Mesendoderm (in vitro differentiated cells): ENCODE data around the gene DNAJC3. TPM values are rescaled to one million over a fixed set of nuclear protein-coding genes. Genes with fewer than 3 reads are reported as not detected.

Experiments used
- DNase-seq: peaks from one replicate; pipeline ENCODE4 v3.0.0; 2013
- H2AK5ac ChIP-seq: 2 replicates; pipeline ENCODE4 v1.6.1; 2013; ENCODE audit warnings: low read length, inconsistent platforms
- H2BK120ac ChIP-seq: 2 replicates; pipeline ENCODE4 v1.6.1; 2013; ENCODE audit warnings: low read depth, mild to moderate bottlenecking, low read length, moderate library complexity, mixed read lengths
- H2BK15ac ChIP-seq: replicated peaks from 2 replicates; pipeline ENCODE4 v1.6.1; 2013; ENCODE audit warnings: low read depth, mild to moderate bottlenecking, moderate library complexity
- H2BK5ac ChIP-seq: 2 replicates; pipeline ENCODE4 v1.6.1; 2013; ENCODE audit warnings: low read length, inconsistent platforms
- H3K18ac ChIP-seq: 2 replicates; pipeline ENCODE4 v1.6.1; 2013; ENCODE audit warnings: mild to moderate bottlenecking, low read length, mixed read lengths
- H3K23ac ChIP-seq: one replicate; pipeline ENCODE4 v1.6.1; 2013; ENCODE audit warnings: low read length
- H3K27ac ChIP-seq: 2 replicates; pipeline ENCODE4 v1.5.1; 2013; ENCODE audit warnings: low read depth, mild to moderate bottlenecking, inconsistent platforms, low read length, moderate library complexity
- H3K27me3 ChIP-seq: 2 replicates; pipeline ENCODE4 v1.6.1; 2013; ENCODE audit warnings: low read length, control low read depth, mild to moderate bottlenecking, inconsistent platforms; ENCODE audit not compliant: insufficient read depth, poor library complexity
- H3K36me3 ChIP-seq: 2 replicates; pipeline ENCODE4 v1.6.1; 2013; ENCODE audit warnings: low read length, inconsistent platforms; ENCODE audit not compliant: control insufficient read depth, insufficient read depth
- H3K4ac ChIP-seq: one replicate; pipeline ENCODE4 v1.6.1; 2013; ENCODE audit warnings: low read depth, mild to moderate bottlenecking, low read length, moderate library complexity
- H3K4me1 ChIP-seq: 2 replicates; pipeline ENCODE4 v1.6.1; 2013; ENCODE audit warnings: low read depth, low read length, inconsistent platforms; ENCODE audit not compliant: control insufficient read depth
- H3K4me2 ChIP-seq: 2 replicates; pipeline ENCODE4 v1.6.1; 2013; ENCODE audit warnings: low read length
- H3K4me3 ChIP-seq: 2 replicates; pipeline ENCODE4 v1.5.1; 2013; ENCODE audit warnings: mild to moderate bottlenecking, low read length
- H3K56ac ChIP-seq: one replicate; pipeline ENCODE4 v1.6.1; 2013; ENCODE audit warnings: low read length
- H3K79me1 ChIP-seq: 2 replicates; pipeline ENCODE4 v1.6.1; 2013; ENCODE audit warnings: low read length, inconsistent platforms
- H3K79me2 ChIP-seq: 2 replicates; pipeline ENCODE4 v1.6.1; 2013; ENCODE audit warnings: mild to moderate bottlenecking, low read length; ENCODE audit not compliant: control insufficient read depth, insufficient read depth
- H3K9ac ChIP-seq: 2 replicates; pipeline ENCODE4 v1.6.1; 2013; ENCODE audit warnings: low read length, inconsistent platforms
- H4K5ac ChIP-seq: one replicate; pipeline ENCODE4 v1.6.1; 2013; ENCODE audit warnings: low read length
- H4K8ac ChIP-seq: one replicate; pipeline ENCODE4 v1.6.1; 2013; ENCODE audit warnings: low read depth, mild to moderate bottlenecking, control low read depth, low read length, moderate library complexity
- WGBS: extraction: QIAGEN DNeasy Blood & Tissue Kit; methylation state at CpG from one replicate; pipeline ENCODE4 v1.1.7; 2013; ENCODE audit warnings: low lambda C conversion rate, missing lambda C conversion rate; ENCODE audit not compliant: insufficient coverage; ENCODE audit errors: extremely low coverage; 5-methylcytosine and 5-hydroxymethylcytosine counted together
- polyA plus RNA-seq, 2 experiments: library from polyadenylated mRNA; stranded (reverse); fragments of 200-250 nt; gene quantifications; one replicate each; pipeline ENCODE4 v1.2.3, GENCODE V29; 2013

The DNAJC3 gene, protein sequence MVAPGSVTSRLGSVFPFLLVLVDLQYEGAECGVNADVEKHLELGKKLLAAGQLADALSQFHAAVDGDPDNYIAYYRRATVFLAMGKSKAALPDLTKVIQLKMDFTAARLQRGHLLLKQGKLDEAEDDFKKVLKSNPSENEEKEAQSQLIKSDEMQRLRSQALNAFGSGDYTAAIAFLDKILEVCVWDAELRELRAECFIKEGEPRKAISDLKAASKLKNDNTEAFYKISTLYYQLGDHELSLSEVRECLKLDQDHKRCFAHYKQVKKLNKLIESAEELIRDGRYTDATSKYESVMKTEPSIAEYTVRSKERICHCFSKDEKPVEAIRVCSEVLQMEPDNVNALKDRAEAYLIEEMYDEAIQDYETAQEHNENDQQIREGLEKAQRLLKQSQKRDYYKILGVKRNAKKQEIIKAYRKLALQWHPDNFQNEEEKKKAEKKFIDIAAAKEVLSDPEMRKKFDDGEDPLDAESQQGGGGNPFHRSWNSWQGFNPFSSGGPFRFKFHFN
- 21.2 TPM for polyA plus RNA-seq (2013, experiment 1 of 2)
- 20.8 TPM for polyA plus RNA-seq (2013, experiment 2 of 2)

DNA sequence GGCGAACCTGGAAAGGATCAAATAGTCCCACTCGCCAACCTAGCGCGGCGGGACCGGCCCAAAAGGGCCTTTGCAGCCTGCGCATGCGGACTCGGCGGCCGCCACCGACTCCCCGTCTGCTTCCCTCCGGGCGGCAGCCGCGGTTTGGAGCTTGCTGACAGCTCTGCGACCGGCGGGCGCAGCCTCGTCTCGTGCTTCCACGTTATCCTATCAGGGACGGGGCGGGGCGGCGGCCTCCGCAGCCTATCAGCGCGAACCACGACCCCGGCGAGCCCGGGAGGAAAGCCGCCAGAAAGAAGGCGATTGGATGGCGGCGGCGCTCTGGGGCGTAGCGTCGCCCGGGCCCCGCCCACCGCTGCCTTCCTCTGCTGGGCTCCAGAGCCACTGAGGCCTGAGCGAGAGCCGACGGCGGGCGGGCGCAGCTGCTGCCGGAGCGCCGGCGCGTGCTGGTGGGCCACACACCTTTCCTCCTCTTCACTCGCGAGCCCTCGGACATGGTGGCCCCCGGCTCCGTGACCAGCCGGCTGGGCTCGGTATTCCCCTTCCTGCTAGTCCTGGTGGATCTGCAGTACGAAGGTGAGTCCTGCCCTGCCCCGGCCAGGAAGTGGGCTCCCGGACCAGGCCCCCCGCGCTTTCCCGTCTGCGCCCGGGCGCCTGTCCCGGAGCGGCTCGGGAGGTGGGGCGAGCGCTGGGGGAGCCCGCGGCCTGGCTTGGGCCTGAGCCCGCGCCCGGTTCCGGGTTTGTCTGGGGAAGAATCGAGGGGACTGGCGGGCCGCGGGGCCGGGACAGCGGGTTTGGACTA, at the start of gene DNAJC3:
DNAJC3 (plus strand) TSS at position 378 of the 802 bp plus-strand sequence; CDS start at position 495, 117 bp downstream.
- H2BK5ac ChIP-seq = peak within 1 kb of the TSS; percentile 89
- H3K36me3 ChIP-seq = no peaks in the 10 kb centered on the region
- peak; percentile 99 for DNase-seq
- no CpG with 5 or more reads among the region's 90 CpGs for WGBS
- H3K4me3 ChIP-seq = peak within 1 kb of the TSS; percentile 85
- H2BK120ac ChIP-seq = no peak within 1 kb of the TSS
- H4K8ac ChIP-seq = no peak within 1 kb of the TSS
- peak within 1 kb of the TSS; percentile 95 for H3K9ac ChIP-seq
- H3K4me2 ChIP-seq = peak within 1 kb of the TSS; percentile 68
- peak within 1 kb of the TSS; percentile 99 for H3K56ac ChIP-seq
- peak within 1 kb of the TSS; percentile 71 for H3K27ac ChIP-seq
- peak within 1 kb of the TSS; percentile 76 for H3K18ac ChIP-seq
- peak within 1 kb of the TSS; percentile 90 for H3K23ac ChIP-seq
- peaks cover 3% of the 10 kb centered on the region for H3K4me1 ChIP-seq
- no peak within 1 kb of the TSS for H3K4ac ChIP-seq
- H3K79me1 ChIP-seq = peaks cover 4% of the 10 kb centered on the region
- H3K27me3 ChIP-seq = no peaks in the 10 kb centered on the region
- H2BK15ac ChIP-seq = no peak within 1 kb of the TSS
- no peak within 1 kb of the TSS for H4K5ac ChIP-seq
- H2AK5ac ChIP-seq = no peak within 1 kb of the TSS
- H3K79me2 ChIP-seq = peaks cover 13% of the 10 kb centered on the region

DNA sequence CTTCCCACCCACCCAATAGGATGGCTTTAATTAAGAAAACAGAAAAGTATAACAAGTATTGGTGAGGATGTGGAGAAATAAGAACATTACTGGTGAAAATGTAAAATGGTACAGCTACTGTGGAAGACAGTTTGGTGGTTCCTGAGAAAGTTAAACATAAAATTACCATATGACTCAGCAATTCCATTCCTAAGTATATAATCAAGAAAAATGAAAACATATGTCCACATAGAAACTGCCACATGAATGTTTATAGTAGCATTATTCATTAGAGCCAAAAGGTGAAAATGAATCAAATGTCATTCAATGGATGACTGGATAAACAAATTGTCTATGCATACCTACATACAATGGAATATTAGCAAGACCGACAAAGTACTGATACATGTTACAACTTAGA, 49.3 kb upstream of the DNAJC3 start:
- Histone ChIP-seq H3K18ac (no peak overlapping the region), H3K4me3 (no peak overlapping the region), H2BK120ac (no peak overlapping the region), H3K4me2 (no peak overlapping the region), H2BK15ac (no peak overlapping the region), H3K56ac (no peak overlapping the region), H3K23ac (no peak overlapping the region), H3K79me2 (no peaks in the 10 kb centered on the region), H3K9ac (no peak overlapping the region), H3K27me3 (no peaks in the 10 kb centered on the region), H3K36me3 (peaks cover 1% of the 10 kb centered on the region), H3K79me1 (no peaks in the 10 kb centered on the region), H3K4me1 (no peaks in the 10 kb centered on the region), H2BK5ac (no peak overlapping the region), H3K27ac (no peak overlapping the region), H4K5ac (no peak overlapping the region), H2AK5ac (no peak overlapping the region), H4K8ac (no peak overlapping the region), H3K4ac (no peak overlapping the region)
- no CpG with 5 or more reads among the region's 1 CpG for WGBS
- no peak for DNase-seq

DNA sequence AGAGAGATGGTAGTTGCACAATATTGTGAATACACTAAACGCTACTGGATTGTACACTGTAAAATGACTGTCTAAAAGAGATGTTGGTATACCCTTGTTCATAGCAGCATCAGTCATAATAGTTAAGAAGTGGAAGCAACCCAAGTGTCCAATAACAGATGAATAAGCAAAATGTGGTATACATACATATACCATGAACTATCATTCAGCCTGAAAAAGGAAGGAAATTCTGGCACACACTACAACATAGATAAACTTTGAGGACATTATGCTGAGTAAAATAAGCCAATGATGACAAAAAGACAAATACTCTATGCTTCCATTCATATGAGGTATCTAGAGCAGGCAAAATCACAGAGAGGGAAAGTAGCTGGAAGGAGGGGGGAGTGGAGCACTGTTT, 48.5 kb upstream of the DNAJC3 start:
- Histone ChIP-seq H3K56ac (no peak overlapping the region), H2BK5ac (no peak overlapping the region), H4K8ac (no peak overlapping the region), H3K79me1 (no peaks in the 10 kb centered on the region), H2BK120ac (no peak overlapping the region), H3K27me3 (no peaks in the 10 kb centered on the region), H3K18ac (no peak overlapping the region), H3K4me3 (no peak overlapping the region), H2BK15ac (no peak overlapping the region), H3K4ac (no peak overlapping the region), H3K27ac (no peak overlapping the region), H4K5ac (no peak overlapping the region), H3K4me2 (no peak overlapping the region), H3K36me3 (peaks cover 1% of the 10 kb centered on the region), H2AK5ac (no peak overlapping the region), H3K9ac (no peak overlapping the region), H3K23ac (no peak overlapping the region), H3K4me1 (no peaks in the 10 kb centered on the region), H3K79me2 (no peaks in the 10 kb centered on the region)
- no peak for DNase-seq
- no CpG with 5 or more reads among the region's 1 CpG for WGBS

DNA sequence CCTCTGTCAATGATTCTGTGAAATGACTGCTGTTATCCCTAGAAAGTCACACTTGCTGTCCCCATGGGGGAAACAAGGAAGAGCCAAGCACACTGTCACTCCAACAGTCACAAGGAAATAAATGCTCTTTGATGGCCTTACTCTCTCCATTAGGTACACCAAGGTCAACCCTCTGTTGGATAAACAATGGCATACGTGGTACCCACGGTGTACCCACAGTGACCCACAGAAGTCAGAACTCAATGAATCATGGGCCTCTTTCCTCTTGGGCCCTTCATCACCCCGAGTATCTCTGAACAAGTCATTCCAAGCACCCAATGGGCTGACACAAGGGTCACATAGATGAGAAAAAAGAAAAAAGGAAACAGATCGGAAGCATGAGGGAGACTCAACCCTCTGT, 47.9 kb upstream of the DNAJC3 start:
- no peak overlapping the region for H3K27ac ChIP-seq
- no peak overlapping the region for H3K9ac ChIP-seq
- H3K4me3 ChIP-seq = no peak overlapping the region
- no peak overlapping the region for H3K56ac ChIP-seq
- no peak overlapping the region for H2BK15ac ChIP-seq
- no peaks in the 10 kb centered on the region for H3K79me1 ChIP-seq
- no peak for DNase-seq
- H4K8ac ChIP-seq = no peak overlapping the region
- H2AK5ac ChIP-seq = no peak overlapping the region
- peaks cover 3% of the 10 kb centered on the region for H3K36me3 ChIP-seq
- no peaks in the 10 kb centered on the region for H3K4me1 ChIP-seq
- no peak overlapping the region for H2BK120ac ChIP-seq
- H3K27me3 ChIP-seq = no peaks in the 10 kb centered on the region
- no peak overlapping the region for H4K5ac ChIP-seq
- no peak overlapping the region for H2BK5ac ChIP-seq
- no peak overlapping the region for H3K18ac ChIP-seq
- no peak overlapping the region for H3K4ac ChIP-seq
- no peak overlapping the region for H3K4me2 ChIP-seq
- H3K79me2 ChIP-seq = no peaks in the 10 kb centered on the region
- no peak overlapping the region for H3K23ac ChIP-seq
- no CpG with 5 or more reads among the region's 4 CpGs for WGBS

DNA sequence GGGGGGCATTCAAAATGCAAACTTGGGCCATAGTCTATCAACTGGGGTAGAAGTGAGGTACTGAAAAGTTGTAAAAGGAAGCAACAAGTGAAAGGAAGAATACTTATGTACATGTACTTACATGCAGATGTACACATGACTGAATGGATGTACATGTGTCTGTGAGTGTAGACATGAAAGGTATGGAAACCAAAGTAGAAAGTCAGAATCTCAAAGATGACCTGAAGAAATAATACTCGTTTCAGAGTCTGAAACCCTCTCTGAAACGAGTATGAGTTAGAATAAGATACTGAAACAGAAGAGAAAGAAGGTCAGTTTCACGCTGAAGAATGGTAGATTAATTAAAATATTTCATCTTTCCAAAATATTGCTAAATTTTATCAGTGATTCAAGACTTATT, 46.3 kb upstream of the DNAJC3 start:
- Histone ChIP-seq H2BK15ac (no peak overlapping the region), H3K27me3 (no peaks in the 10 kb centered on the region), H3K4me2 (no peak overlapping the region), H3K27ac (no peak overlapping the region), H3K4me3 (no peak overlapping the region), H3K4me1 (no peaks in the 10 kb centered on the region), H2AK5ac (no peak overlapping the region), H2BK120ac (no peak overlapping the region), H3K9ac (no peak overlapping the region), H3K79me2 (no peaks in the 10 kb centered on the region), H3K36me3 (peaks cover 3% of the 10 kb centered on the region), H3K23ac (no peak overlapping the region), H2BK5ac (no peak overlapping the region), H3K79me1 (no peaks in the 10 kb centered on the region), H4K5ac (no peak overlapping the region), H4K8ac (no peak overlapping the region), H3K18ac (no peak overlapping the region), H3K56ac (no peak overlapping the region), H3K4ac (no peak overlapping the region)
- DNase-seq = no peak
- WGBS = no CpG with 5 or more reads among the region's 3 CpGs
